ENCODE data around the gene SH3PXD2A. TPM values are rescaled to one million over a fixed set of nuclear protein-coding genes. Genes with fewer than 3 reads are reported as not detected.

SH3PXD2A gene
- total and polyA plus RNA-seq, 10 donors = 2.6 to 50.0 (median 35.2) TPM

DNA sequence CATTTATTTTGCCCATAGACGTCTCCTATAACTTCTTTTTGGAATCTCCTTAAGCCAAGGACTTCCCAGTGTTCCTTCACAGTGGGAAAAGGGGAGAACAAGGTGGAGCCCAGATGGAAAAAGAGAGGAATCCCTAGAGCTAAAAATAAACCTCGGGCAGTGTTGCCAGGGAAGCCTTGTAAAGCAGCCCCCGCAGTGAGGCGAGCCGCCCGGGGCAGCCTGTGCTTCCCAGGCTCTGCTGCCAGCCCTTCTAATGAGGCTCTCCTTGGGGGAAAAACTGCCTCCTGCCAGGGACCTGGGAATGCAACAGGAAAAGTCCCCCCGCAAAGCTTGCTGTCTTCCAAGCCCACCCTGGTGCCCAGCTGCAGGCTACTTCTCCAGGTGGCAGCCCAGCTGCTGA lies 71.7 kb downstream of the SH3PXD2A start:
- TF ChIP-seq POLR2A (IDR thresholded peaks at IDR 0.05) = no peak
- Histone ChIP-seq H3K4me1 (peaks cover 4 to 17% (median 9%) of the 10 kb centered on the region in 6 donors), H3K9me3 (no peaks in the 10 kb centered on the region), H3K36me3 (no peaks in the 10 kb centered on the region), H3K27ac (no peak overlapping the region), H3K27me3 (replicated peaks in 1 of 7) (no peaks in the 10 kb centered on the region), H3K4me3 (no peak overlapping the region)
- intact Hi-C loops (cut with DNase I; ENCODE audit: low total_unique reads) = no loop called here
- 69 to 89% (median 85%) methylated on average over 7 of the region's 7 CpGs for WGBS, 5 donors
- DNase-seq = no peak

DNA sequence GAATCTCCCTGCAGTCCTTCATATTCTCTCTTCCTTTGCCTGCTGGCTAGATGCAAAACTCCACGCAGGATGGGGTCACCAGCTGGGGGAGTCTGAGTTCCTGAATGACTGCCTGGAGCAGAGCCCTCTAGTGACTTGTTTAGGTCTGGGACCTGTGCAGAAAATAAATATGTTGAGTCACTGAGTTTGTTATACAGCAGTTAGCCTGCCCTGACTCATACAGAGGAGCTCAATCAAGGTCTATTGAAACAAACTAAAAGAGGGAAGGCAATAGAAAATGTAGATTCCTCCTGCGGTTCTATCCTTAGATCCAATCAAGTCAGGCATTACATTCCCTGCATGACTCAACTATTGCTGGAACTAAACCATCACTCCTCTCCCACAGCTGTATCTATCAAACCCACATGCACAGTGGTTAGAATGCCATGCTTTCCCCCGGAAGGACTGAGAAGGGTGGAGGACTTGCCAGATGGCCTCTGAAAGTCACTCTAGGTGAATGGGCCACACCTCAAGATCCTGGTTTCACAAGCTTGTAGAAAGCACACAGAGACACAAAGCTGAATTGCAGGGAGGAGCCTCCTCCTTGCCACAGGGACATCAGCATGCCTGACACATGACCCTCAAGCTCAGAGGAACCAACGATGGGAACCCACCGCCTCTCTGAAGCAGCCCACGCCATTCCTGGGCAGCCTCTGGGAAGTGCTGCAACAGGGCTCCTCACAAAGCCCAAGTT lies 73.9 kb downstream of the SH3PXD2A start:
- H3K27me3 ChIP-seq (replicated peaks in 1 of 7) = no peaks in the 10 kb centered on the region

DNA sequence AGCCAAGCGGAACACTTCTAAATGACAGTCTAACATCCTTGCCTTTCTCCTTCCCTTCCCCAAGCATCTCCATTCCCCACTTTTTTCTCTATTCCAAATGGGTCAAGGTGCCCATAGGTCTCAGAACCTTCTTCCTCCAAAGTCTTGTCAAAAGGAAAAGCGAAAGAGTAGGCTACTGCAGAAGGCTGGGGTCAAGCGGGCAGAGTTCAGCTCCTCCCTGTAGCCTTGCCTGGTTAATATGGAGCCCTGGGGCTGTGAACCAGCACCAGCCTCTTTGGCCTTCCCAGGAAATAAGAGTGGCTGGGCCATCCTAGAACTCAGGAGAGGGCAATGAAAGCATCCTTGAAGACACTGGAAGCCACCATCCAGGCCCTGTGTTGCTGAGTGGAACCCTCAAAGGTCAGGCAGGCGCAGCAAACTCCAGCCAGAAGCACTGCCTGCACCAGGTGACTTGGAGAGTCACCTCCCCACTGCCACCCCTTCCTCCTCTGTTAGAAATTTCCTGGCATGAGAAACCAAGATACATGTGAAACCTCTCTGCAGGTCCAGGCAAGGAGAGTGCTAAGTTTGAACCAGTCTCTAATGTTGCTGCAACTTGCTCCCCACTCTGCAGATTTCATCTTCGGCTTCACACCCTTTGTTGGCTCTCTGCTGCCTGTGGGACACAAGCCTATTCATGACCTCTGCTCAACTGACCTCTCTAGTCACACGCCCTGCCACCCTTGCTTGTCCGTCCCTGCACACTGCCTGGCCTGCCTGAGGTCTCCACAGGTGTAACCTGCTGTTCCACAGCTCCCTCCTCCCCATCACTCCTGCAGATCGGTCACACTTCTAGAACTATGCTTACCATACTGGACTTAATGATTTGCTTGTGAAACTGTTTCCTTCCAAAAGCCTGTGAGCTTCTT lies 74.9 kb downstream of the SH3PXD2A start:
- H3K36me3 ChIP-seq = no peaks in the 10 kb centered on the region
- DNase-seq = no peak
- no peaks in the 10 kb centered on the region for H3K27me3 ChIP-seq (replicated peaks in 1 of 7)
- H3K4me3 ChIP-seq = no peak overlapping the region
- no peaks in the 10 kb centered on the region for H3K9me3 ChIP-seq
- no peak overlapping the region for H3K27ac ChIP-seq
- intact Hi-C loops (cut with DNase I; ENCODE audit: low total_unique reads) = no loop called here
- peaks cover 4 to 17% (median 9%) of the 10 kb centered on the region in 6 donors for H3K4me1 ChIP-seq
- TF ChIP-seq, protein P1, sequence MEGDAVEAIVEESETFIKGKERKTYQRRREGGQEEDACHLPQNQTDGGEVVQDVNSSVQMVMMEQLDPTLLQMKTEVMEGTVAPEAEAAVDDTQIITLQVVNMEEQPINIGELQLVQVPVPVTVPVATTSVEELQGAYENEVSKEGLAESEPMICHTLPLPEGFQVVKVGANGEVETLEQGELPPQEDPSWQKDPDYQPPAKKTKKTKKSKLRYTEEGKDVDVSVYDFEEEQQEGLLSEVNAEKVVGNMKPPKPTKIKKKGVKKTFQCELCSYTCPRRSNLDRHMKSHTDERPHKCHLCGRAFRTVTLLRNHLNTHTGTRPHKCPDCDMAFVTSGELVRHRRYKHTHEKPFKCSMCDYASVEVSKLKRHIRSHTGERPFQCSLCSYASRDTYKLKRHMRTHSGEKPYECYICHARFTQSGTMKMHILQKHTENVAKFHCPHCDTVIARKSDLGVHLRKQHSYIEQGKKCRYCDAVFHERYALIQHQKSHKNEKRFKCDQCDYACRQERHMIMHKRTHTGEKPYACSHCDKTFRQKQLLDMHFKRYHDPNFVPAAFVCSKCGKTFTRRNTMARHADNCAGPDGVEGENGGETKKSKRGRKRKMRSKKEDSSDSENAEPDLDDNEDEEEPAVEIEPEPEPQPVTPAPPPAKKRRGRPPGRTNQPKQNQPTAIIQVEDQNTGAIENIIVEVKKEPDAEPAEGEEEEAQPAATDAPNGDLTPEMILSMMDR (IDR thresholded peaks at IDR 0.05 in 8 of 11, conservative IDR thresholded peaks at IDR 0.05 in 3 of 11) = no peak
- TF ChIP-seq POLR2AphosphoS5 (IDR thresholded peaks at IDR 0.05) (no peak), POLR2A (IDR thresholded peaks at IDR 0.05) (no peak)
- 76 to 81% (median 78%) methylated on average over 7 to 8 of the region's 8 CpGs for WGBS, 5 donors

More for the DNA sequence above, 73.9 kb downstream of the SH3PXD2A start:
- no peak for TF ChIP-seq POLR2AphosphoS5 (IDR thresholded peaks at IDR 0.05)
- TF ChIP-seq, protein P1 (IDR thresholded peaks at IDR 0.05 in 8 of 11, conservative IDR thresholded peaks at IDR 0.05 in 3 of 11) = no peak
- no peak for TF ChIP-seq POLR2A (IDR thresholded peaks at IDR 0.05)
- Histone ChIP-seq H3K36me3 (no peaks in the 10 kb centered on the region), H3K9me3 (no peaks in the 10 kb centered on the region), H3K27ac (no peak overlapping the region), H3K4me3 (no peak overlapping the region), H3K4me1 (peaks cover 4 to 17% (median 9%) of the 10 kb centered on the region in 6 donors)
- intact Hi-C loops (cut with DNase I; ENCODE audit: low total_unique reads) = no loop called here
- DNase-seq = no peak
- WGBS, 5 donors = 73 to 88% (median 80%) methylated on average over 6 of the region's 6 CpGs

DNA sequence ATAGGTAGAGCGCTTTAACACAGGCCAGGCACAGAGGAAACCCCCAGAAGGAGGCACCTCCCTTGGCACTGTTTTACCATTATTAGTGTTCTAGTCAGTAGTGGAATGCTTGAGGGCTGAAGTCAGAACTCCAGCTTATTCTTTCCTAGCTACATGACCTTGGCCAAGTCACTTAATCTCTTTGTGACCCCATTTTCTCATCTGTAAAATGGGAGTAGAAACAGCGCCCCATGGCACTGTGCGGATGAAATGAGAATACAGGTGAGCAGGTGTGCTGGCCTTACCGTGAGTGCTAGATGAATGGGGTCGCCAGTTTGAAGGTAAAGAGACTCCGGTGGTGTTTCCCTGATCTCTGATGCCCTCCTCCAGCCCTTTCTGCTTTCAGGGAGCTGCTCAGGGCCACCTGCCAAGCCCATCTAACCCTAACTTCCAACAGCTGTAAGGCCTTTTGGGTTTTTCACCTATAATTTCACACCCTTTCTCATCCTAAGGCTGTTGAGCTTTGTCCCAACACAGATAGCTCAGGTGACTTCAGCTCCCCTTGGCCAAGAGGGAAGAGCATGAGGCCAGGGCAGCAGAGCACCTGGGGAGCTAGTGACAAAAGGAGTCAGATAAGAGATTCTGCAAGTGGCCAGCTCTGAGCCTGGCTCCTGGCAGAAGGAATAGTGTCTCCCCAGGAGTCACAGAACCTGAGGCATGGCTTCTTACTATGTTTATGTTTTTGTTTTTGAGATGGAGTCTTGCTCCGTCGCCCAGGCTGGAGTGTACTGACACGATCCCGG lies 76.8 kb downstream of the SH3PXD2A start:
- TF ChIP-seq, protein P1 (IDR thresholded peaks at IDR 0.05 in 8 of 11, conservative IDR thresholded peaks at IDR 0.05 in 3 of 11) = no peak
- TF ChIP-seq POLR2A (IDR thresholded peaks at IDR 0.05) (no peak), POLR2AphosphoS5 (IDR thresholded peaks at IDR 0.05) (no peak)
- Histone ChIP-seq H3K27ac (no peak overlapping the region), H3K4me3 (no peak overlapping the region), H3K27me3 (replicated peaks in 1 of 7) (no peaks in the 10 kb centered on the region), H3K4me1 (peaks cover 4 to 17% (median 9%) of the 10 kb centered on the region in 6 donors), H3K36me3 (no peaks in the 10 kb centered on the region), H3K9me3 (no peaks in the 10 kb centered on the region)
- intact Hi-C loops (cut with DNase I; ENCODE audit: low total_unique reads) = no loop called here
- no peak for DNase-seq
- WGBS, 5 donors = 89 to 99% (median 93%) methylated on average over 10 of the region's 10 CpGs
